Kidney (tissue), 14 donors: ENCODE results near the gene PYGB. TPM values are rescaled to one million over a fixed set of nuclear protein-coding genes. Genes with fewer than 3 reads are reported as not detected.

Experiments used
- DNase-seq, 5 donors: peaks; one replicate each; pipeline ENCODE4 v3.0.0-alpha.2; 2013 to 2020
- FAIRE-seq: peaks from 2 replicates; lab custom pipeline; 2012; peaks lifted over from hg19 to GRCh38; lab: Jason Lieb, UNC
- H3K27ac ChIP-seq, 2 donors: one replicate each; pipeline ENCODE4 v1.7.0; 2013; ENCODE audit warnings: low read depth in 2 of 2, low read length in 2 of 2, inconsistent platforms in 1 of 2
- H3K27me3 ChIP-seq: one replicate; pipeline ENCODE4 v1.7.1; 2013; ENCODE audit warnings: low read length, inconsistent platforms; ENCODE audit not compliant: control insufficient read depth, insufficient read depth
- H3K36me3 ChIP-seq, 3 donors: one replicate each; pipeline versions ENCODE4 v1.7.0 to v1.7.1; 2013; ENCODE audit warnings: low read length in 3 of 3, control low read depth in 1 of 3, inconsistent platforms in 1 of 3; ENCODE audit not compliant: insufficient read depth in 3 of 3, control insufficient read depth in 2 of 3
- H3K4me1 ChIP-seq, 3 donors: one replicate each; pipeline versions ENCODE4 v1.7.0 to v1.7.1; 2013; ENCODE audit warnings: low read length in 3 of 3, inconsistent platforms in 1 of 3, low read depth in 1 of 3; ENCODE audit not compliant: control insufficient read depth in 2 of 3, insufficient read depth in 2 of 3
- H3K4me3 ChIP-seq, 3 donors: one replicate each; pipeline versions ENCODE4 v1.7.0 to v1.8.1; 2013; ENCODE audit warnings: low read length in 3 of 3, control low read depth in 1 of 3, inconsistent platforms in 1 of 3
- H3K9ac ChIP-seq, 3 donors: one replicate each; pipeline versions ENCODE4 v1.7.0 to v1.7.1; 2013; ENCODE audit warnings: low read length in 3 of 3, control low read depth in 1 of 3, inconsistent platforms in 1 of 3
- H3K9me3 ChIP-seq, 3 donors: one replicate each; pipeline versions ENCODE4 v1.7.0 to v1.7.1; 2013; ENCODE audit warnings: low read length in 3 of 3, control low read depth in 1 of 3, inconsistent platforms in 1 of 3; ENCODE audit not compliant: control insufficient read depth in 2 of 3, insufficient read depth in 1 of 3
- CTCF ChIP-seq: IDR thresholded peaks from 3 replicates; pipeline ENCODE4 v1.5.1; 2012; ENCODE audit warnings: mild to moderate bottlenecking, moderate library complexity, borderline replicate concordance; ENCODE audit not compliant: insufficient read depth; ENCODE audit errors: extremely low read depth
- intact Hi-C: fragments of 100-400 bp; cut with DNase I; formaldehyde crosslinking; loops from one replicate; pipeline ENCODE4 v1.11.1; 2022
- polyA plus RNA-seq: library from polyadenylated mRNA; stranded (reverse); fragments of 350-450 nt; fragmentation: Illumina TruSeq; extraction: RNeasy Lipid Tissue Mini Kit (QIAGEN cat#74804); gene quantifications from one replicate; pipeline ENCODE4 v1.2.3, GENCODE V29; 2014; ENCODE audit warnings: low read depth, low replicate concordance; ENCODE audit not compliant: insufficient read depth
- total RNA-seq: library from RNA; stranded (reverse); fragmentation: NEBNext Ultra II Directional; extraction: Animal tissue kit (Norgen Biotek cat#: 25700); gene quantifications from one replicate; pipeline ENCODE4 v1.2.1, GENCODE V29; 2021
- donor health status: control.
- donor health status: control.
- donor health status: control.
- donor health status: control.
- donor health status: control.
- donor health status: DM: yes; HTN: yes; CAD: no.
- donor health status: Normal renal cell carcinoma (clear cell type).

The PYGB gene
- total and polyA plus RNA-seq, 2 donors from 2014 or later, result 50.9 to 176 TPM

- intact Hi-C loops, result no loop called here
Measured at GRCh38 chr20:25209400-25209799, 38.5 kb upstream of the PYGB start.

GRCh38 chr20:25209911-25210310 is 38.0 kb upstream of the PYGB start:
- intact Hi-C loops, result no loop called here
- H3K27me3 ChIP-seq, result no peaks in the 10 kb centered on the region
- H3K36me3 ChIP-seq, result peaks cover 0 to 15% (median 12%) of the 10 kb centered on the region in 3 donors
- no peaks in the 10 kb centered on the region for H3K4me1 ChIP-seq
- H3K4me3 ChIP-seq, result no peak overlapping the region
- no peak overlapping the region for H3K9ac ChIP-seq
- no peak overlapping the region for H3K27ac ChIP-seq
- no peaks in the 10 kb centered on the region for H3K9me3 ChIP-seq
- FAIRE-seq (no peak), DNase-seq (no peak)
- TF ChIP-seq CTCF, result no peak

More at GRCh38 chr20:25209400-25209799, 38.5 kb upstream of the PYGB start:
- Histone ChIP-seq H3K36me3 (peaks cover 0 to 15% (median 12%) of the 10 kb centered on the region in 3 donors), H3K27me3 (no peaks in the 10 kb centered on the region), H3K9me3 (no peaks in the 10 kb centered on the region), H3K9ac (no peak overlapping the region), H3K27ac (no peak overlapping the region), H3K4me1 (no peaks in the 10 kb centered on the region), H3K4me3 (no peak overlapping the region)
- FAIRE-seq (no peak), DNase-seq (no peak)
- TF ChIP-seq CTCF, result no peak

GRCh38 chr20:25211273-25211672 is 36.6 kb upstream of the PYGB start:
- no peaks in the 10 kb centered on the region for H3K9me3 ChIP-seq
- no peak overlapping the region for H3K4me3 ChIP-seq
- intact Hi-C loops, result no loop called here
- H3K27ac ChIP-seq, result no peak overlapping the region
- H3K27me3 ChIP-seq, result no peaks in the 10 kb centered on the region
- H3K4me1 ChIP-seq, result no peaks in the 10 kb centered on the region
- no peak for TF ChIP-seq CTCF
- peaks cover 0 to 25% (median 24%) of the 10 kb centered on the region in 3 donors for H3K36me3 ChIP-seq
- DNase-seq (no peak), FAIRE-seq (no peak)
- H3K9ac ChIP-seq, result no peak overlapping the region

GRCh38 chr20:25212242-25212641 is 35.6 kb upstream of the PYGB start:
- Histone ChIP-seq H3K9ac (no peak overlapping the region), H3K27me3 (no peaks in the 10 kb centered on the region), H3K27ac (no peak overlapping the region), H3K4me1 (no peaks in the 10 kb centered on the region), H3K36me3 (peaks cover 0 to 28% (median 28%) of the 10 kb centered on the region in 3 donors), H3K4me3 (no peak overlapping the region), H3K9me3 (no peaks in the 10 kb centered on the region)
- DNase-seq, result no peak
- intact Hi-C loops, result no loop called here
- TF ChIP-seq CTCF, result no peak
- FAIRE-seq, result no peak
